GM12878 (cell line): ENCODE data around the gene RPL3. TPM values are rescaled to one million over a fixed set of nuclear protein-coding genes. Genes with fewer than 3 reads are reported as not detected.

ENCODE experiments used
- ATAC-seq: fragments of 200-7000 bp; cut with Tn5 transposase; 3 replicates; pipeline ENCODE4 v1.9.1; 2020; ENCODE audit warnings: mild to moderate bottlenecking, moderate library complexity
- BruUV-seq: library from RNA; stranded (reverse); fragments of 400-500 nt; replicated peaks from 2 replicates; lab custom pipeline; 2021; lab: Mats Ljungman, UMichigan
- CTCF ChIA-PET: fragments of 300-600 bp; sonication (Branson Sonifier 250); formaldehyde crosslinking; extraction: SDS; loops from one replicate; lab custom pipeline; 2021; ENCODE audit warnings: inconsistent platforms; lab: Yijun Ruan, JAX
- POLR2A ChIA-PET: fragments of 350-600 bp; formaldehyde crosslinking; extraction: SDS; loops from one replicate; lab custom pipeline; 2021; ENCODE audit warnings: inconsistent platforms; lab: Charles Lee
- RAD21 ChIA-PET: fragments of 300-600 bp; sonication (Branson Sonifier 250); formaldehyde crosslinking; loops from one replicate; lab custom pipeline; 2023; ENCODE audit warnings: antibody characterized with exemption; ENCODE audit not compliant: unreplicated experiment; lab: Charles Lee
- SMC1A ChIA-PET: fragments of 300-600 bp; sonication (Branson Sonifier 250); formaldehyde crosslinking; loops from one replicate; lab custom pipeline; 2023; ENCODE audit not compliant: unreplicated experiment, uncharacterized antibody; lab: Charles Lee
- DNase-seq: peaks from one replicate; pipeline ENCODE4 v3.0.0-alpha.2; 2011; ENCODE audit warnings: low read depth, low spot score
- FAIRE-seq: peaks from 3 replicates; lab custom pipeline; 2011; peaks lifted over from hg19 to GRCh38; lab: Jason Lieb, UNC
- H2AFZ ChIP-seq: 2 replicates; pipeline ENCODE4 v1.6.0; 2011; ENCODE audit warnings: low read depth, low read length, control low read depth; ENCODE audit not compliant: control insufficient read depth
- H3K27ac ChIP-seq: 2 replicates; pipeline ENCODE4 v1.5.1; 2011; ENCODE audit warnings: control low read depth; ENCODE audit not compliant: control insufficient read depth, insufficient read depth
- H3K27me3 ChIP-seq, 2 experiments: replicated peaks in 1 of 2; 2 replicates each; pipeline versions ENCODE4 v1.6.0 to v1.6.1; 2011; ENCODE audit warnings: low read length in 1 of 2; ENCODE audit not compliant: control insufficient read depth in 2 of 2, insufficient read depth in 2 of 2
- H3K36me3 ChIP-seq, 2 experiments: 2 replicates each; pipeline ENCODE4 v1.5.1; 2011; ENCODE audit warnings: low read length in 1 of 2; ENCODE audit not compliant: control insufficient read depth in 2 of 2, insufficient read depth in 2 of 2
- H3K4me1 ChIP-seq: 2 replicates; pipeline ENCODE4 v1.6.1; 2011; ENCODE audit warnings: mild to moderate bottlenecking, low read length, moderate library complexity, mixed read lengths; ENCODE audit not compliant: control insufficient read depth, insufficient read depth
- H3K4me2 ChIP-seq: 2 replicates; pipeline ENCODE4 v1.6.0; 2011; ENCODE audit warnings: control low read depth; ENCODE audit not compliant: control insufficient read depth, insufficient read depth
- H3K4me3 ChIP-seq: fragments of 200-600 bp; sonication (generic); 2 replicates; pipeline ENCODE4 v1.5.1; 2016
- H3K79me2 ChIP-seq: 2 replicates; pipeline ENCODE4 v1.6.0; 2011; ENCODE audit warnings: low read length; ENCODE audit not compliant: control insufficient read depth, insufficient read depth
- H3K9ac ChIP-seq: 2 replicates; pipeline ENCODE4 v1.8.0; 2011; ENCODE audit warnings: low read length, control low read depth, mixed read lengths; ENCODE audit not compliant: control insufficient read depth, insufficient read depth
- H3K9me3 ChIP-seq: replicated peaks from 3 replicates; pipeline ENCODE4 v1.5.1; 2011; ENCODE audit warnings: mild to moderate bottlenecking, low read length; ENCODE audit not compliant: control insufficient read depth, insufficient read depth
- H4K20me1 ChIP-seq: 2 replicates; pipeline ENCODE4 v1.6.0; 2011; ENCODE audit not compliant: control insufficient read depth, insufficient read depth
- ATF7 ChIP-seq: fragments of 450-650 bp; IDR thresholded peaks from 2 replicates; pipeline ENCODE4 v1.6.1; 2016; ENCODE audit warnings: low read depth, mild to moderate bottlenecking
- BCLAF1 ChIP-seq: fragments of 450-650 bp; IDR thresholded peaks from 2 replicates; pipeline ENCODE4 v1.6.1; 2017; ENCODE audit warnings: antibody characterized with exemption, mild to moderate bottlenecking, moderate library complexity
- CBX5 ChIP-seq: sonication (generic); IDR thresholded peaks from 2 replicates; pipeline ENCODE4 v1.6.1; 2016; ENCODE audit warnings: low read depth, moderate library complexity, mild to moderate bottlenecking, inconsistent platforms
- EGR1 ChIP-seq, 2 experiments: IDR thresholded peaks; 1 replicate in 1 of 2; 2 replicates in 1 of 2; pipeline ENCODE4 v1.6.1; 2011 to 2012; ENCODE audit warnings: low read depth in 2 of 2, low read length in 2 of 2, borderline replicate concordance in 1 of 2, mild to moderate bottlenecking in 1 of 2, moderate library complexity in 1 of 2
- IKZF2 ChIP-seq, 2 experiments: fragments of 450-650 bp; IDR thresholded peaks; 2 replicates each; pipeline ENCODE4 v1.6.1; 2017; ENCODE audit warnings: mild to moderate bottlenecking in 2 of 2, moderate library complexity in 2 of 2
- IRF4 ChIP-seq: IDR thresholded peaks from 2 replicates; pipeline ENCODE4 v1.6.1; 2011; ENCODE audit warnings: low read depth, low read length
- NFIC ChIP-seq: IDR thresholded peaks from 2 replicates; pipeline ENCODE4 v1.6.1; 2012; ENCODE audit warnings: low read depth, mild to moderate bottlenecking, inconsistent platforms, low read length, moderate library complexity
- NR2F1 ChIP-seq: fragments of 450-650 bp; conservative IDR thresholded peaks from 2 replicates; pipeline ENCODE4 v1.6.1; 2017; ENCODE audit warnings: mild to moderate bottlenecking
- RB1 ChIP-seq: fragments of 450-650 bp; formaldehyde crosslinking; IDR thresholded peaks from 2 replicates; pipeline ENCODE4 v1.6.1; 2017; ENCODE audit warnings: mild to moderate bottlenecking, borderline replicate concordance
- RUNX3 ChIP-seq: IDR thresholded peaks from 2 replicates; pipeline ENCODE4 v1.6.1; 2012; ENCODE audit warnings: low read length, inconsistent platforms
- SMARCA5 ChIP-seq: fragments of 450-650 bp; IDR thresholded peaks from 2 replicates; pipeline ENCODE4 v1.6.1; 2017; ENCODE audit warnings: mild to moderate bottlenecking
- SMC3 ChIP-seq: IDR thresholded peaks from 2 replicates; pipeline ENCODE4 v1.6.1; 2011; ENCODE audit warnings: low read length, improper control_type of control experiment, borderline replicate concordance
- ZNF207 ChIP-seq: fragments of 450-650 bp; IDR thresholded peaks from 2 replicates; pipeline ENCODE4 v1.6.1; 2014; ENCODE audit warnings: antibody characterized with exemption, mild to moderate bottlenecking, borderline replicate concordance
- WGBS: methylation state at CpG from one replicate; pipeline ENCODE4 v1.1.6; 2016; ENCODE audit warnings: low lambda C conversion rate; ENCODE audit not compliant: insufficient replicate concordance, insufficient coverage; ENCODE audit errors: missing lambda C conversion rate; 5-methylcytosine and 5-hydroxymethylcytosine counted together
- in situ Hi-C: fragments of 300-500 bp; cut with MboI; formaldehyde crosslinking; loops from 9 replicates; pipeline ENCODE4 v1.14.3; 2018; ENCODE audit warnings: mixed read lengths
- intact Hi-C: fragments of 100-400 bp; cut with micrococcal nuclease; formaldehyde crosslinking; loops from one replicate; pipeline ENCODE4 v1.14.2; 2022; ENCODE audit not compliant: unreplicated experiment
- polyA plus RNA-seq, 11 experiments: library from polyadenylated mRNA; depleted of rRNA in 4 of 11; unstranded in 6 of 11; stranded (reverse) in 5 of 11; fragments of >200 nt; fragmentation: Nextera tagmentation in 4 of 11; fragmentation: Illumina TruSeq in 1 of 11; extraction: Ambion mirVana in 4 of 11; extraction: Trizol in 1 of 11; gene quantifications; 1 replicate in 1 of 11; 2 replicates in 10 of 11; pipeline versions ENCODE4 v1.2.1 to v1.2.3, GENCODE V29; 2011 to 2016; ENCODE audit warnings: inconsistent platforms in 2 of 11, missing spikeins in 2 of 11, low read depth in 1 of 11
- total RNA-seq, 4 experiments: library from RNA; depleted of rRNA in 3 of 4; stranded (reverse); fragments of >200 nt in 3 of 4; fragmentation: Illumina TruSeq in 1 of 4; extraction: Trizol in 1 of 4; gene quantifications; 2 replicates each; pipeline versions ENCODE4 v1.2.1 to v1.2.3, GENCODE V29; 2013 to 2021
- TF ChIP-seq, protein P1 (sequence below): fragments of 450-650 bp; IDR thresholded peaks from 2 replicates; pipeline ENCODE4 v1.6.1; 2017; ENCODE audit warnings: mild to moderate bottlenecking, moderate library complexity
- TF ChIP-seq, protein P2 (sequence below): IDR thresholded peaks from 2 replicates; pipeline ENCODE4 v1.6.1; 2012; ENCODE audit warnings: mild to moderate bottlenecking, low read depth, low read length

The RPL3 gene
- total and polyA plus RNA-seq, 10 of the 15 experiments (the other 5 are each of a cell fraction or from before 2014, with no cell fraction given) = 1,534 to 6,791 (median 3,992) TPM

DNA sequence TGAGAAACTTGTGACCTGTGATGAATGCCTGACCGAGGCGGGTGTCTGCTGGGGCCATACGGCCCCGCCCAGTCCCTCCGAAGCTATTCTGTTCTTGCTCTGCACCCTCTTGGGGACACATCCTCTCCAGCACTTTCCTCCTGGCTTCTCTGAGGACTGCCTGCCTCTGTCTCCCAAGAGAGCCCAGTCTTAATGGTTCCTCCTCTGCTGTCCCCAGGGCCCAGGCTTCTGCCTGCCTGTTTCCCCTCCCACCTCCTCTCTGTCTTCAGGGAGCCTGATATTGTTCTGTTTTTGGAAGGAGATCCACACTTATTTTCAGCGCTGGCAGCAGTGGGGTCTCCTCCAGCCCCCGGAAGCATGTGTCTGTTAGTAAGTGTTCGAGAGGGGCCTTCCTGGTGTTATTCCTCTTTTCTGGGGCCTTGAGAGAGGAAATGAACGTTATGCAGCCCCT, 49.1 kb upstream of the RPL3 start:
- Histone ChIP-seq H3K4me2 (no peak overlapping the region), H3K9ac (no peak overlapping the region), H3K4me1 (no peaks in the 10 kb centered on the region), H4K20me1 (no peaks in the 10 kb centered on the region), H3K79me2 (no peaks in the 10 kb centered on the region), H3K27ac (no peak overlapping the region), H2AFZ (no peak overlapping the region), H3K4me3 (no peak overlapping the region), H3K27me3 (no peaks in the 10 kb centered on the region; a peak in 1 of 4 replicates), H3K36me3 (no peaks in the 10 kb centered on the region), H3K9me3 (peaks cover 1% of the 10 kb centered on the region; the same call in 1 of the 3 replicates)
- CTCF ChIA-PET = no interaction called here
- ATAC-seq (no peak), DNase-seq (no peak), FAIRE-seq (no peak)
- RAD21 ChIA-PET = no interaction called here
- intact Hi-C loops (no loop called here), in situ Hi-C loops (no loop called here)
- POLR2A ChIA-PET = no interaction called here
- SMC1A ChIA-PET = no interaction called here
- 55% methylated on average over 9 of the region's 9 CpGs for WGBS
- TF ChIP-seq SMARCA5 = no peak
- no peak for TF ChIP-seq RUNX3
- no peak for TF ChIP-seq EGR1 (IDR thresholded peaks at IDR 0.05; ENCODE audit: borderline replicate concordance in 1 of 2, low read depth in 2 of 2, low read length in 2 of 2)
- TF ChIP-seq, protein P1, sequence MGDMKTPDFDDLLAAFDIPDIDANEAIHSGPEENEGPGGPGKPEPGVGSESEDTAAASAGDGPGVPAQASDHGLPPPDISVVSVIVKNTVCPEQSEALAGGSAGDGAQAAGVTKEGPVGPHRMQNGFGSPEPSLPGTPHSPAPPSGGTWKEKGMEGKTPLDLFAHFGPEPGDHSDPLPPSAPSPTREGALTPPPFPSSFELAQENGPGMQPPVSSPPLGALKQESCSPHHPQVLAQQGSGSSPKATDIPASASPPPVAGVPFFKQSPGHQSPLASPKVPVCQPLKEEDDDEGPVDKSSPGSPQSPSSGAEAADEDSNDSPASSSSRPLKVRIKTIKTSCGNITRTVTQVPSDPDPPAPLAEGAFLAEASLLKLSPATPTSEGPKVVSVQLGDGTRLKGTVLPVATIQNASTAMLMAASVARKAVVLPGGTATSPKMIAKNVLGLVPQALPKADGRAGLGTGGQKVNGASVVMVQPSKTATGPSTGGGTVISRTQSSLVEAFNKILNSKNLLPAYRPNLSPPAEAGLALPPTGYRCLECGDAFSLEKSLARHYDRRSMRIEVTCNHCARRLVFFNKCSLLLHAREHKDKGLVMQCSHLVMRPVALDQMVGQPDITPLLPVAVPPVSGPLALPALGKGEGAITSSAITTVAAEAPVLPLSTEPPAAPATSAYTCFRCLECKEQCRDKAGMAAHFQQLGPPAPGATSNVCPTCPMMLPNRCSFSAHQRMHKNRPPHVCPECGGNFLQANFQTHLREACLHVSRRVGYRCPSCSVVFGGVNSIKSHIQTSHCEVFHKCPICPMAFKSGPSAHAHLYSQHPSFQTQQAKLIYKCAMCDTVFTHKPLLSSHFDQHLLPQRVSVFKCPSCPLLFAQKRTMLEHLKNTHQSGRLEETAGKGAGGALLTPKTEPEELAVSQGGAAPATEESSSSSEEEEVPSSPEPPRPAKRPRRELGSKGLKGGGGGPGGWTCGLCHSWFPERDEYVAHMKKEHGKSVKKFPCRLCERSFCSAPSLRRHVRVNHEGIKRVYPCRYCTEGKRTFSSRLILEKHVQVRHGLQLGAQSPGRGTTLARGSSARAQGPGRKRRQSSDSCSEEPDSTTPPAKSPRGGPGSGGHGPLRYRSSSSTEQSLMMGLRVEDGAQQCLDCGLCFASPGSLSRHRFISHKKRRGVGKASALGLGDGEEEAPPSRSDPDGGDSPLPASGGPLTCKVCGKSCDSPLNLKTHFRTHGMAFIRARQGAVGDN = no peak
- TF ChIP-seq ZNF207 = no peak
- no peak for TF ChIP-seq IKZF2 (IDR thresholded peaks at IDR 0.05)
- TF ChIP-seq RB1 = no peak
- no peak for TF ChIP-seq ATF7
- no peak for TF ChIP-seq BCLAF1
- TF ChIP-seq, protein P2, sequence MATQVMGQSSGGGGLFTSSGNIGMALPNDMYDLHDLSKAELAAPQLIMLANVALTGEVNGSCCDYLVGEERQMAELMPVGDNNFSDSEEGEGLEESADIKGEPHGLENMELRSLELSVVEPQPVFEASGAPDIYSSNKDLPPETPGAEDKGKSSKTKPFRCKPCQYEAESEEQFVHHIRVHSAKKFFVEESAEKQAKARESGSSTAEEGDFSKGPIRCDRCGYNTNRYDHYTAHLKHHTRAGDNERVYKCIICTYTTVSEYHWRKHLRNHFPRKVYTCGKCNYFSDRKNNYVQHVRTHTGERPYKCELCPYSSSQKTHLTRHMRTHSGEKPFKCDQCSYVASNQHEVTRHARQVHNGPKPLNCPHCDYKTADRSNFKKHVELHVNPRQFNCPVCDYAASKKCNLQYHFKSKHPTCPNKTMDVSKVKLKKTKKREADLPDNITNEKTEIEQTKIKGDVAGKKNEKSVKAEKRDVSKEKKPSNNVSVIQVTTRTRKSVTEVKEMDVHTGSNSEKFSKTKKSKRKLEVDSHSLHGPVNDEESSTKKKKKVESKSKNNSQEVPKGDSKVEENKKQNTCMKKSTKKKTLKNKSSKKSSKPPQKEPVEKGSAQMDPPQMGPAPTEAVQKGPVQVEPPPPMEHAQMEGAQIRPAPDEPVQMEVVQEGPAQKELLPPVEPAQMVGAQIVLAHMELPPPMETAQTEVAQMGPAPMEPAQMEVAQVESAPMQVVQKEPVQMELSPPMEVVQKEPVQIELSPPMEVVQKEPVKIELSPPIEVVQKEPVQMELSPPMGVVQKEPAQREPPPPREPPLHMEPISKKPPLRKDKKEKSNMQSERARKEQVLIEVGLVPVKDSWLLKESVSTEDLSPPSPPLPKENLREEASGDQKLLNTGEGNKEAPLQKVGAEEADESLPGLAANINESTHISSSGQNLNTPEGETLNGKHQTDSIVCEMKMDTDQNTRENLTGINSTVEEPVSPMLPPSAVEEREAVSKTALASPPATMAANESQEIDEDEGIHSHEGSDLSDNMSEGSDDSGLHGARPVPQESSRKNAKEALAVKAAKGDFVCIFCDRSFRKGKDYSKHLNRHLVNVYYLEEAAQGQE = no peak
- no peak for TF ChIP-seq NFIC
- no peak for TF ChIP-seq SMC3
- no peak for TF ChIP-seq IRF4
- TF ChIP-seq CBX5 = no peak
- TF ChIP-seq NR2F1 = no peak
- BruUV-seq = no TSS peak
